GM21723 (cell line): ENCODE results near the gene FBRS.

Source experiments
- ATAC-seq: cut with Tn5 transposase; IDR thresholded peaks from one replicate; pipeline ENCODE4 v1.9.1; 2021; ENCODE audit warnings: mild to moderate bottlenecking, moderate library complexity; ENCODE audit not compliant: unreplicated experiment

FBRS gene

GRCh38 chr16:30641378-30641982 is 16.8 kb upstream of the FBRS start:
- no peak for ATAC-seq

- no peak for ATAC-seq
Measured at GRCh38 chr16:30644334-30644830, 13.8 kb upstream of the FBRS start.

GRCh38 chr16:30645727-30646126 is 12.5 kb upstream of the FBRS start:
- ATAC-seq, result no peak

- ATAC-seq, result no peak
Measured at GRCh38 chr16:30647274-30647571, 11.0 kb upstream of the FBRS start.

GRCh38 chr16:30649725-30650368 is 8.4 kb upstream of the FBRS start:
- ATAC-seq, result no peak

GRCh38 chr16:30650369-30651123 is 7.7 kb upstream of the FBRS start, which contains the start of gene PRR14:
Gene PRR14, plus strand, starts transcription at chr16:30650960. Its CDS starts 686 bp downstream, at chr16:30651646.
- peak; percentile 72 for ATAC-seq

GRCh38 chr16:30651124-30652004 is 6.9 kb upstream of the FBRS start:
- peak; percentile 58 for ATAC-seq

- ATAC-seq, result no peak
Measured at GRCh38 chr16:30652005-30652296, 6.3 kb upstream of the FBRS start.

- no peak for ATAC-seq
Measured at GRCh38 chr16:30652718-30653117, 5.5 kb upstream of the FBRS start.

GRCh38 chr16:30654856-30655255 is 3.4 kb upstream of the FBRS start:
- no peak for ATAC-seq

GRCh38 chr16:30655815-30656347 is 2.4 kb upstream of the FBRS start:
- ATAC-seq, result no peak

GRCh38 chr16:30656388-30656787 is 1.8 kb upstream of the FBRS start:
- ATAC-seq, result no peak

GRCh38 chr16:30656974-30657865 is 1.0 kb upstream of the FBRS start:
- no peak for ATAC-seq

GRCh38 chr16:30658731-30659506 is 688 bp downstream of the FBRS start:
- peak; percentile 57 for ATAC-seq

GRCh38 chr16:30659507-30660423 is 1.5 kb downstream of the FBRS start:
- no peak for ATAC-seq

GRCh38 chr16:30660424-30661261 is 2.4 kb downstream of the FBRS start:
- ATAC-seq, result no peak

GRCh38 chr16:30662449-30662848 is 4.2 kb downstream of the FBRS start:
- ATAC-seq, result no peak
